Measurements from ENCODE around the gene EVPLL.
"Not testable (repeated sequence)": the region's sequence is repeated elsewhere in the genome, so short reads cannot be mapped to it uniquely, and the experiment has no call there.

Gene EVPLL

GRCh38 chr17:18379246-18380146 is 1.9 kb downstream of the EVPLL start:
- no peak for DNase-seq

GRCh38 chr17:18380471-18381157 is 3.0 kb downstream of the EVPLL start:
- DNase-seq = no peak

- DNase-seq = no peak
These were observed 3.8 kb downstream of the EVPLL start for GRCh38 chr17:18381158-18381952.

GRCh38 chr17:18381953-18382245 is 4.3 kb downstream of the EVPLL start:
- no peak for DNase-seq

GRCh38 chr17:18382441-18383078 is 5.0 kb downstream of the EVPLL start:
- DNase-seq = no peak

- peak; percentile 6 for DNase-seq
These were observed 5.5 kb downstream of the EVPLL start for GRCh38 chr17:18383079-18383481.

GRCh38 chr17:18384271-18384670 is 6.7 kb downstream of the EVPLL start:
- DNase-seq = not testable (repeated sequence)

- not testable (repeated sequence) for DNase-seq
These were observed 10.0 kb downstream of the EVPLL start for GRCh38 chr17:18387583-18387982.

GRCh38 chr17:18388266-18388665 is 10.7 kb downstream of the EVPLL start:
- DNase-seq = not testable (repeated sequence)

- not testable (repeated sequence) for DNase-seq
These were observed 11.2 kb downstream of the EVPLL start for GRCh38 chr17:18388728-18389127.

- DNase-seq = not testable (repeated sequence)
These were observed 24.5 kb downstream of the EVPLL start for GRCh38 chr17:18401872-18402590.

- DNase-seq = not testable (repeated sequence)
These were observed 25.6 kb downstream of the EVPLL start for GRCh38 chr17:18403166-18403565.

GRCh38 chr17:18403604-18404003 is 26.0 kb downstream of the EVPLL start:
- DNase-seq = not testable (repeated sequence)

GRCh38 chr17:18408906-18409305 is 31.3 kb downstream of the EVPLL start:
- not testable (repeated sequence) for DNase-seq

GRCh38 chr17:18409321-18409720 is 31.7 kb downstream of the EVPLL start:
- not testable (repeated sequence) for DNase-seq

GRCh38 chr17:18410736-18411135 is 33.2 kb downstream of the EVPLL start:
- DNase-seq = not testable (repeated sequence)

GRCh38 chr17:18411377-18411864 is 33.8 kb downstream of the EVPLL start:
- peak; percentile 18 for DNase-seq

- DNase-seq = not testable (repeated sequence)
These were observed 34.5 kb downstream of the EVPLL start for GRCh38 chr17:18412001-18412538.

GRCh38 chr17:18421521-18421920 is 43.9 kb downstream of the EVPLL start:
- DNase-seq = not testable (repeated sequence)

GRCh38 chr17:18422464-18422863 is 44.9 kb downstream of the EVPLL start:
- not testable (repeated sequence) for DNase-seq

GRCh38 chr17:18423015-18423414 is 45.4 kb downstream of the EVPLL start:
- DNase-seq = not testable (repeated sequence)

- DNase-seq = not testable (repeated sequence)
These were observed 48.0 kb downstream of the EVPLL start for GRCh38 chr17:18425593-18425992.
